Effector memory CD8-positive, alpha-beta T cell (primary cell): Measurements from ENCODE around the gene SSNA1.
"Not testable (repeated sequence)": the region's sequence is repeated elsewhere in the genome, so short reads cannot be mapped to it uniquely, and the experiment has no call there.

ENCODE experiments used
- ATAC-seq: fragments of 150-1000 bp; cut with Tn5 transposase; replicated peaks from 2 replicates; pipeline ENCODE4 v1.10.0; 2021; ENCODE audit warnings: mild to moderate bottlenecking, moderate library complexity
- DNase-seq, 3 experiments: peaks; one replicate each; pipeline ENCODE4 v3.0.0; 2021
- H3K27ac Mint-ChIP-seq, 2 donors: one replicate each; pipeline ENCODE4 v1.8.0; 2022; ENCODE audit warnings: mild to moderate bottlenecking in 2 of 2, mixed read lengths in 2 of 2, moderate library complexity in 2 of 2
- H3K27me3 Mint-ChIP-seq, 2 donors: one replicate each; pipeline ENCODE4 v1.8.0; 2022; ENCODE audit warnings: mixed read lengths in 2 of 2
- H3K36me3 Mint-ChIP-seq: one replicate; pipeline ENCODE4 v1.8.0; 2022; ENCODE audit warnings: mild to moderate bottlenecking, moderate library complexity, mixed read lengths; ENCODE audit not compliant: insufficient read depth
- H3K4me1 Mint-ChIP-seq, 2 donors: one replicate each; pipeline ENCODE4 v1.8.0; 2022; ENCODE audit warnings: low read depth in 2 of 2, mixed read lengths in 2 of 2
- H3K4me3 Mint-ChIP-seq, 2 donors: one replicate each; pipeline ENCODE4 v1.8.0; 2022; ENCODE audit warnings: mild to moderate bottlenecking in 2 of 2, mixed read lengths in 2 of 2, moderate library complexity in 2 of 2
- H3K9me3 Mint-ChIP-seq, 2 donors: one replicate each; pipeline ENCODE4 v1.8.0; 2022; ENCODE audit warnings: mixed read lengths in 2 of 2

Gene SSNA1

DNA sequence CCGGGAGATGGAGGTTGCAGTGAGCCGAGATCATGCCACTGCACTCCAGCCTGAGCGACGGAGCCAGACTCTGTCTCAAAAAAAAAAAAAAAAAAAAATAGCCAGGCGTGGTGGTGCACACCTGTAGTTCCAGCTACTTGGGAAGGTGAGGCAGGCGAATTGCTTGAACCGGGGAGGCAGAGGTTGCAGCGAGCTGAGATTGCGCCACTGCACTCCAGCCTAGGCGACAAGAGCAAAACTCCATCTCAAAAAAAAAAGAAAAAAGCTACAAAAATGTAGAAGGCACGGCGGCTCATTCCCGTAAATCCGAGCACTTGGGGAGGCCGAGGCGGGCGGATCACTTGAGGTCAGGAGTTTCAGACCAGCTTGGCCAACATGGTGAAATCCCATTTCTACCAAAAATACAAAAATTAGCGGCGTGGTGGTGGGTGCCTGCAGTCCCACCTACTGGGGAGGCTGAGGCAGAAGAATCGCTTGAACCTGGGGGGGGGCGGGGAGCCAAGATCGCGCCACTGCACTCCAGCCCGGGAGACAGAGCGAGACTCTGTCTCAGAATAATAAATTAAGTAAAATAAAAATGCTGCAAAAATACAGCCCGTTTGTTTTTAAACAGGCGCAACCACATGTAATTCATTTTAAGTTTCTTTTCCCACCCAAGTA lies 51.2 kb downstream of the SSNA1 start:
- Mint-ChIP-seq H3K27ac (peak overlapping the region in 1 of 2 donors; percentile 97), H3K27me3 (peaks cover 0 to 10% of the 10 kb centered on the region in 2 donors), H3K36me3 (peaks cover 38% of the 10 kb centered on the region), H3K4me3 (peak overlapping the region; percentile 86 to 97), H3K4me1 (peaks cover 23 to 26% of the 10 kb centered on the region in 2 donors)
- H3K9me3 Mint-ChIP-seq, ATAC-seq, DNase-seq: not testable (repeated sequence)
